Epithelial cell of esophagus (primary cell): ENCODE data around the gene RFX7.
A peak's percentile ranks its signal among the peaks of the same experiment; 100 is the strongest.

ENCODE experiments used
- DNase-seq: peaks from one replicate; pipeline ENCODE4 v3.0.0; 2010; ENCODE audit warnings: low read depth
- H3K4me3 ChIP-seq: 2 replicates; pipeline ENCODE4 v1.5.1; 2011; ENCODE audit warnings: mild to moderate bottlenecking, low read length, control low read depth
- CTCF ChIP-seq: IDR thresholded peaks from 2 replicates; pipeline ENCODE4 v1.5.1; 2011; ENCODE audit warnings: low read depth, mild to moderate bottlenecking, low read length, control low read depth, inconsistent platforms; ENCODE audit not compliant: insufficient read depth; ENCODE audit errors: missing control alignments

Gene RFX7

GRCh38 chr15:56074481-56075265 is 169.0 kb downstream of the RFX7 start:
- no peak for DNase-seq
- TF ChIP-seq CTCF: no peak

DNA sequence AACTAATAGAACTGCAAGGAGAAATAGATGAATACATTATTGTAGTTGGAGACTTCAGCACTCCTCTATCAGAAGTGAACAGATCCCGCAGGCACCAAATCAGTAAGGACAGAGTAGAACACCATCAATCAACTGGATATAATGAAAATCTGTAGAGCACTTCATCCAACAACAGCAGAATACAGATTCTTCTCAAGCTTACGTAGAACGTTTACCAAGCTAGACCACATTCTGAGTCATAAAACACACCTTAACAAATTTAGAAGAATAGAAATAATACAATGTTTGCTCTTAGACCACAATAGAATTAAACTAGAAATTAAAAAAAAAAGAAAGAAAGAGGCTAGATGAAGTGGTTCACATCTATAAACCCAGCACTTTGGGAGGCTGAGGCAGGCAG is 179.5 kb downstream of the RFX7 start:
- no peak for TF ChIP-seq CTCF
- peak; percentile 50 for DNase-seq
- H3K4me3 ChIP-seq: no peak overlapping the region

More at GRCh38 chr15:56074481-56075265, 169.0 kb downstream of the RFX7 start:
- no peak overlapping the region for H3K4me3 ChIP-seq

DNA sequence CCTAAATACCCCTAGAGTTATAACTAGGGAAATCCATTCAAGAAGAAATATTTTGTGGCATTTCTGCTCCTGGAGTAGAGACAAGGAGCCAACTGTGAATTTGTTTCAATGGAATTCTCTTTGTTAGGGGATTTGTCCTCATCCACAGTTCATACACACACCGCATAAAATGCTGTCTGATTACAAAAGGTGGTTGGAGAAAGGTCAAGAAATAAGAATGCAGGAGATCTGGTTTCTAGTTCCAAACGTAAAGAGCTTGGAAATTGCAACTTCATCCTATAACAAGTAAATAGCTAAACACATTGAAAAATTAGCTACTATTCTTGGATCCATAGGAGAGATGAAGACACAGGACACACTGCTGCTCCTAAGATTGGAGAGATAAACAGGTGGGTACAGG is 184.0 kb downstream of the RFX7 start:
- H3K4me3 ChIP-seq: no peak overlapping the region
- no peak for DNase-seq
- no peak for TF ChIP-seq CTCF

- DNase-seq: no peak
- no peak overlapping the region for H3K4me3 ChIP-seq
- no peak for TF ChIP-seq CTCF
Observed at GRCh38 chr15:56058986-56059385, 184.7 kb downstream of the RFX7 start.

GRCh38 chr15:56056626-56057025 is 187.1 kb downstream of the RFX7 start:
- no peak overlapping the region for H3K4me3 ChIP-seq
- no peak for DNase-seq
- no peak for TF ChIP-seq CTCF

DNA sequence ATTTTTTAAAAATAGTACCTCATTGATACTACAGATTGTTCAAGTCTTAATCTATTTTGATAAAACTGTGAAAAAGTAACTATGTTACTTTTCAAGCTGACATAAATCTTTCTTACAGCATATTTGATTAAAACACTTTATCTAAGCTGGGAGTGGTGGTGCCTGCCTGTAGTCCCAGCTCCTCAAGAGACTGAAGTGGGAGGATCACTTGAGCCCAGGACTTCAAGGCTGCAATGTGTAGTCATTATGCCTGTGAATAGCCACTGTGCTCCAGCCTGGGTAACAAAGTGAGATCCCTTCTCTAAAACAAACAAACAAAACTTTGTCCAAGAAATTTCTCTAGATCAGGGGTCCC is 190.7 kb downstream of the RFX7 start:
- DNase-seq: no peak
- TF ChIP-seq CTCF: no peak
- no peak overlapping the region for H3K4me3 ChIP-seq
